Smooth muscle cell of the brain vasculature (primary cell): ENCODE results near the gene ZW10.

ENCODE experiments used
- DNase-seq: peaks from one replicate; pipeline ENCODE4 v3.0.0-alpha.2; 2012; ENCODE audit warnings: low read depth, low spot score

Gene ZW10

DNA sequence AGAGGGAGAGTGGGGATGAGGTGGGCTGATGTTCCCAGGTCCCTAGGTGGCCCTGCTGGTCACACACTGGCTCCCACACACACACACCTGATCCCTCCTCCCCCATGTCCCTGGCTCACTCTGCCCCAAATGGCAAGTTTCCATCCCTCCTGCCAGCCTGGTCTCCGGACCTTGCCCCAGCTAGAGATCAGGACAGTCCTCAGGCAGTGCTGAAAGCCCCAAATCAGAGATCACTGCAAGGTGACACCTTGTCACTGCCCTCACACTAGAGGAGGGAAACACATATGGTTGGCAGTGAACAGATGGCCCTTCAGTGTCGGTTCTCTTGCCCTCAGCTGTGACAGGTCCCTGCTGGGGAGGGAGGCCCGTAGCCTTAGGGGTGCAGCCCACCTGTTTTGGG, 75.0 kb downstream of the ZW10 start:
- DNase-seq: no peak

DNA sequence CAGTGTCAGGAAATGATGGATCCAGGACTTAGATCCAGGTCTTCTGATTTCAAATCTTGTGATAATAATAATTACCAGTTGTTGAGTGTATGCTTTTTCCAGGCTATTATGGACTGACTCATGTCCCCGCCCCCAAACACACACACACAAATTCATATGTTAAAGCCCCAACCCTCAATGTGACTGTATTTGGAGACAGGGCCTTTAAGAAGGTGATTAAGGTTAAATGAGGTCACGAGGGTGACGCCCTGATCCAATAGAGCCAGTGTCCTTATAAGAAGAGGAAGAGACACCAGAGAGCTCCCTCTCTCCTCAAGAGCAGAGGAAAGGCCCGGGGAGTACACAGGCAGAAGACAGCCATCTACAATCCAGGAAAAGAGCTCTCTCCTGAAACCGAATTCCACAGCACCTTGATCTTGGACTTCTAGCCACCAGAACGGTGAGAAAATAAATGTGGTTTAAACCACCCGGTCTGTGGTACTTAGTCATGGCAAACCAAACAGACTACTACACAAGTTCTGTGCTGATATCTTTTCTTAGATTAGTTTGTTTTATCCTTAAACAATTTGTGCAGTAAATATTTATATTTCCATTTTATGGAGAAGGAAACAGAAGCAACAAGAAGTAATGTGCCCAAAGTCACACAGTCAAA, 75.6 kb downstream of the ZW10 start:
- DNase-seq: no peak

GRCh38 chr11:113697111-113697510, 76.4 kb downstream of the ZW10 start:
- no peak for DNase-seq

DNA sequence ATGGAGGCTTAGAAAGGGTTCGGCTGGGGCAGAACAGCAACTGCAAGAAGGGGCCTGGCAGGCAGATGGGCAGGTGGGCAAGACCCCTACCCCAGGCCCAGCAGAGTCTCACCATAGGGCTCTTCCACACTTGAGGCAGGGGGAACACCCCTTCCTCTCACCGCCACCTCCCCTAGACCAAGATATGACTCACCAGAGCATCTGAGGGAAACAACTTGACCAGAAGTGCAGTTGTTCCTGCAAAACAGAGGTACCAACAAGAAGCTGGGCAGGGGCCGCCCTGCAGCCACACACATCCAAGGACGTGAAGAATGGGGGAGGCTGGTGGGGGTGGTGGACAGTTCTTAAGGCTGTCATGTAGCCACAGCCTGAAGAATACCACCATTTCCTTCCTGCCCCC, 78.3 kb downstream of the ZW10 start:
- DNase-seq: no peak

DNA sequence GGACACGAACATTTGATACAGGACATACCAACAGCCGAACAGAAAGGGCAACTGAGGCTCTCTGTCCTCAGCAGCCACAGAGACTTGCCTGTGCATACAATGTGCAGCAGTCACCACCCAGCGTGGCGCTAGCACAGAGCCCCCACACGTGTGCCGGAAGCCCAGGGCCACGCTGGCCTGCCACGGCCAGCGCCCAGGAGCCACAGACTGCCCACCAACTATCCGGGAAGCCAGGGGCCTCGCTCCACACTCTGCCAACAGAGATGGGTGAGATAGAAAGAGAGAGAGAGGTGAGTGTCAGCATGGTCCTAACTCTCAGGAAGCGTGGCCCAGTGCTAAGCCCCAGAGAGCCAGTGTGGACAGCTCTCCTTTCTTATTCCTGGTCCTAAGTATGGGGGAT, 79.1 kb downstream of the ZW10 start:
- DNase-seq: no peak

DNA sequence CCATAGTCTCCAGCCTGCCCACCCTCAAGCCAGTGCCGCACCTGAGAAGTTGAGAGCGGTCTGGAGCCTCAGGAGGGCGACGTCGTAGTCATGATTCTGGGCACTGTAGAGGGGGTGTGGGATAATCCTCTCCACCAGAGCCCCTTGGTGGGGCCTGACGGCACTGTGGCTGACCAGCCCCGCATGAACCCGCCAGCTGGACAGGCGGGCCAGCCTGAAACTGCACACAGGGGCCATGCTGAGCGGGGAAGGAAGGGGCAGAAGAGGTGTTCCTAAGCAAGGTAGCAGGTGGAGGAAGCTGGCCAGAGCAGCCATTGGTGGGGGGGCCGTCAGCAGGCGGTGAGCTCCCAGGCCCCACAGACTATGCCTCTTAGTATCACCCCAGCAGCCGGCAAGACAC, 80.5 kb downstream of the ZW10 start:
- no peak for DNase-seq

DNA sequence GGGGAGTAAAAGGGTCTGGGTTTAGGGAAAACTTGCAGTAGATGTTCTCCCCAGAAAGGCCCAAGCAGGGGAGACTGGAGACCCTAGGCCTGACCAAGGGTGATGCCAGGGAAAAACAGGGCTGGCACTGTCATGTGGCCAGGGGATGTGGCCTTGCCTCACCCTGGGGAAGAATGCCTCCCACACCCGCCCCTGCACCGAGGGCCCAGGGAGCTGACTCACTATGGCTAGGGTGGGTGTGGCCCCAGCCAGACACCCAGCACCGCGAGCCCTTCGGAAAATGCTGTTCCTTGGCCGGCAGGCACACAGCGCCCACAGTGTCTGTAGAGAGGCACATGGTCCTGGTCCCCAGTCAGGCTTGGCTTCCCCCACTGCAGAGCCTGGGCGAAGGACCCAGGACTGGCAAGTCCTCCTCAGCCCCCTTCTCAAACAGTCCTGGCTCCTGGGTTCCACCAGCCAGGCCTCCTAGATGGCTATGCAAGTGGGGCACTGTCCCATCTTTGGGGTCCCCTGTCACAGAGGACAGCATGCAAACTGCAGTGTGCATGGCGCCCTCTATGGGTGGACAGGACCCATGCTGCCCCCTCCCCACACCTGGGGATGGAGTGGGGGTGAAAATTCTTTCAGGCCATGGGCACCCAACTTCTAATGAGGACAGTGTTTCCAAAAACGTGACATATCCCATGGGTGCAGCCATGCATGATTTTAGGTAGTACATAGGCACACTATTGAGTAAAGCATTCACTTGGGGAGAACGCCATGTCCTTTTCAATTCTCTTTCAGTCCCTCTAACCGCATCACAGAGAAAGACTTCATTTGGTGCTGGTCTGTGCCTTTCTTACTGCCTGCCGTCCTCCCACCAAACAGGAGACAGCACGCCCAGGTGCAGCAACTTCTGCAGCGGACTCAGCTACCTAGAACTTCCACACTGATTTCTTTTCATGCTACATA, 82.6 kb downstream of the ZW10 start:
- DNase-seq: no peak

GRCh38 chr11:113689768-113690618, 83.5 kb downstream of the ZW10 start:
- no peak for DNase-seq

GRCh38 chr11:113685654-113686359, 87.7 kb downstream of the ZW10 start:
- no peak for DNase-seq

DNA sequence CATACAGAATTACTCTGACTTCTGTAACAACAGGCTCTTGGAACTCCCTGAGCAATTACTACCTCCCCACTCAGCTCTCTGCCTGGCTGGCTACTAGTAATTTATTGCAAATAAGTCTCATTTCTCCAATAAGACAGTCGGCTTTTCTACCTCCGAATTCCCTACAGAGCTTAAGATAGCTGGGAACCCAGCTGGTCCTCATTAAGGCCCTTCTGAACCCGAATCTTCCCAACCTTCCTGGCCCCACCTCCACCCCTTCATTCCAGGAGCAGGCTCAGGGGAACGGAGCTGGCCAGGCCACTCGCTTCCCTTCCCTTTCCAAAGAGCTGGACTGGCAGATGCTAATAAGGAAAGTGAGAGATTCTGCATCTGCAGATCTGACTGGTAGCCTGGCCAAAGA, 89.0 kb downstream of the ZW10 start:
- DNase-seq: no peak

- no peak for DNase-seq
These were observed 89.9 kb downstream of the ZW10 start for GRCh38 chr11:113683481-113684046.
